ENCODE data around the gene RARB.

Gene RARB

DNA sequence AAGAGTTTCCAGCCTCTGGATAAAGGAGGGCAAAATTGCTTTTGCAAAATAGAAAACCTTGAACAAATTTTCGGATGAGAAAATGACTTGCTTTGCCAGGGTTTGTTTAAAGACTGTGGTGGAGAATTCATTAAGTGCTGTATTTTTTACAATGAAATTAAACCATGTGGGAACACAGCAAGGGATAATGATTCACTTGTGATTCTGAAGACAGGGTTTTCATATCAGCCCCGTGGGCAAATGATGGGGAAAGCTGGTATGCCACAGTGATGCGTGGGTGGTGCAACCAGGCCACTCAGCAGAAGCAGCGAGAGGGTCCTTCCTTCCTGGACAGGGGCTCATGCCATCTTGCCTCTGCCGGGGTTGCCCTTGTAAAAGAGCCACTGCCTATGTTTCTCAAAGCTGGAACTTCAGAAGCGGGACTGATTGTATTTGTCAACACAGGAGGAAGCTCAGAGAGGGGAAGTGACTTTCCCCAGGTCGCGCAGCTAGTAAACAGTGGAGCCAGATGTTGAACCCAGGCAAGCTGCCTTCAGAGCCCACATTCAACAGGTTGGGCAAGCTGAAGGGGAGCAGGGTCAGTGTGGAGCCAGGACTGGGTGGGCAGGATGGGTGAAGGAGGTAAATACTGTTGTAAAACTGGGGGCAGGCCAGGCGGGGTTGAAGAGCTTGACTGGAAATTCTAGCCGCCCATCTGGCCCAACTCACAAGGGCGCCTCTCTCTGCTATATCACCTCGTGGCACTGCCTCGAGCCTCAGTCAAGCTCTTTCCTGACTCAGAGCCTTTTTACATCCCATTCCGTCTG, 157.5 kb downstream of the RARB start:
- DNase-seq (ENCODE audit: extremely low spot score) = no peak
- CTCF ChIA-PET = interaction anchor here (1.1 to 2.2 kb wide), 3 partner anchors 9 to 50 kb away, joined by 3 to 17 read pairs (median 3); no protein-coding TSS in a partner anchor
- POLR2A ChIA-PET = no interaction called here
- TF ChIP-seq, protein P1, sequence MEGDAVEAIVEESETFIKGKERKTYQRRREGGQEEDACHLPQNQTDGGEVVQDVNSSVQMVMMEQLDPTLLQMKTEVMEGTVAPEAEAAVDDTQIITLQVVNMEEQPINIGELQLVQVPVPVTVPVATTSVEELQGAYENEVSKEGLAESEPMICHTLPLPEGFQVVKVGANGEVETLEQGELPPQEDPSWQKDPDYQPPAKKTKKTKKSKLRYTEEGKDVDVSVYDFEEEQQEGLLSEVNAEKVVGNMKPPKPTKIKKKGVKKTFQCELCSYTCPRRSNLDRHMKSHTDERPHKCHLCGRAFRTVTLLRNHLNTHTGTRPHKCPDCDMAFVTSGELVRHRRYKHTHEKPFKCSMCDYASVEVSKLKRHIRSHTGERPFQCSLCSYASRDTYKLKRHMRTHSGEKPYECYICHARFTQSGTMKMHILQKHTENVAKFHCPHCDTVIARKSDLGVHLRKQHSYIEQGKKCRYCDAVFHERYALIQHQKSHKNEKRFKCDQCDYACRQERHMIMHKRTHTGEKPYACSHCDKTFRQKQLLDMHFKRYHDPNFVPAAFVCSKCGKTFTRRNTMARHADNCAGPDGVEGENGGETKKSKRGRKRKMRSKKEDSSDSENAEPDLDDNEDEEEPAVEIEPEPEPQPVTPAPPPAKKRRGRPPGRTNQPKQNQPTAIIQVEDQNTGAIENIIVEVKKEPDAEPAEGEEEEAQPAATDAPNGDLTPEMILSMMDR (IDR thresholded peaks at IDR 0.05; ENCODE audit: control extremely low read depth, extremely low read depth, low read depth, missing control alignments) = no peak

DNA sequence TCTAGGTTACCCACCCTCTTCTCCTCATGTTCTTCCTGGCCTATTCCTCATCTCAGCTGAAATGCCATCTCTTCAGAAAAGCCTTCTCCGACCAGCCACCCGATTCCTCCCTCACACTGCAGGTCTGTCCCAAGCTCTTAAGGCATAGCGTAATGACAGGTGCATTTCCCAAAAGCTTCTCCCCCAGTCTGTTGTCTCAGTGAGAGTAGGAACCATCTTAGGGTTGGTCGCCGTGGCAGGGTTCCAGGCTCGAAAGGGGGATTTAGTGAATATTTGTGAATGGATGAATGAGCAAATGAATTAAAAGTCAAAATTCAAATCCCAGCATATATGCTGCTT, 158.1 kb downstream of the RARB start:
- no peak for DNase-seq (ENCODE audit: extremely low spot score)
- TF ChIP-seq, protein P1 (IDR thresholded peaks at IDR 0.05; ENCODE audit: control extremely low read depth, extremely low read depth, low read depth, missing control alignments) = no peak
- ChIA-PET CTCF (interaction anchor here (1.1 to 2.2 kb wide), 4 partner anchors 8 to 50 kb away, joined by 3 to 17 read pairs (median 6); no protein-coding TSS in a partner anchor), POLR2A (no interaction called here)

DNA sequence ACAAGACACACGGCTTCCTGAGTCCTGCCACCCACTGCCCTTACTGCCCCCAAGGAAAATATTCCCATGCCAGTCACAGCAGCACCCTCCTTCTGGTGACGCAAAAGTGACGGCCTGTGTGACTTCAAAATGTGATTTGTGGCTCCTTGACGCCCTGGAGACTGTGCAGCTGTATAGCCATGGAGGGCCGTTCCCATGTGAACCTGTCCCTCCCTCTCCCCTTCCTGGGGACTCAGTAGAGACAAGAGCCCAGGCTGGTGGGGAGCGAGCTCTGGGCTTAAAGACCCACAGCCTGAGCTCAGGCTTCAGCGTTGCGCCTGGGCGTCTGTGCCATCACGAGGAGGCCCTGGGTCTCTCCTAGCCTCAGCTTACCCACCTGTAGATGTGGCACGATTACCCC, 158.5 kb downstream of the RARB start:
- no peak for DNase-seq (ENCODE audit: extremely low spot score)
- POLR2A ChIA-PET = no interaction called here
- TF ChIP-seq, protein P1 (IDR thresholded peaks at IDR 0.05; ENCODE audit: control extremely low read depth, extremely low read depth, low read depth, missing control alignments) = no peak
- CTCF ChIA-PET = interaction anchor here (1.3 to 2.1 kb wide), 3 partner anchors 10 to 49 kb away, joined by 3 to 9 read pairs (median 8); no protein-coding TSS in a partner anchor

DNA sequence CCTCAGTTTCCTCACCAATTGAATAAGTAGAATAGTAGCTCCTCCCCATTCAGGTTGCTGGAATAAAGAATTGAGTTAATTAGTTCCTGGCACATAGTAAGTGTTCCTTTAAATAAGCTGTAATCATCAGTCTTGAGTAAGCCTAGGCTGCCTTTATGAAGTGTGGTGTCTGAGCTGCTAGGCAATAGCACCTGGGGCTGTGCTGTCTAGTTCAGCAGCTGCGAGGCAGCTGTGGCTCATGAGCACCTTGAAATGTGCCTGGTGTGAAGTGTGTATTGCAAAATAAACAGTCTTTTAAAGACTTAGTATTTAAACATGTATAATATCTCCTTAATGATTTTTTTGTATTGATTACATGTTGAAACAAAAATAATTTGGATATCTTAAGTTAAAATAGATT, 159.0 kb downstream of the RARB start:
- TF ChIP-seq, protein P1 (IDR thresholded peaks at IDR 0.05; ENCODE audit: control extremely low read depth, extremely low read depth, low read depth, missing control alignments) = no peak
- ChIA-PET POLR2A (no interaction called here), CTCF (interaction anchor here (1.9 to 2.1 kb wide), 2 partner anchors 9 to 15 kb away, joined by 8 to 9 read pairs; no protein-coding TSS in a partner anchor)
- DNase-seq (ENCODE audit: extremely low spot score) = no peak

DNA sequence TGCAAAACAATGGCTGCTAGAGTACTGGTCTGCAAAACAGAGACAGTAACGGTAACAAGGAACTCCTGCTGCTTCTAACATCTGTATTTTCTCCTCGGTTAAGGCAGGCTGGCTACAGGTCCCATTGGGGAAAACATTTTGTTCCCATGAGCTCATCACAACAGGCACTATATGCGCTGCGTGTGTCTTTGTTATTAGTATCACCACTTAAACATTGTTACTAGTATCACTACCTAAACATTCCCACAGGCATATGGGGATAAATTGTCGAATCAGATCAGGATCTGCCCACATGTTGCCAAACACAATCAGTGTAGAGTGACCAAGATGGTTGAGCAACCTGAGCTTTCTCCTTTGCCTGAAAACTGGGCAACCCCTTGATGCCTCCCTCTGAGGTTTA, 159.5 kb downstream of the RARB start:
- ChIA-PET POLR2A (no interaction called here), CTCF (interaction anchor here (1.9 to 2.1 kb wide), 2 partner anchors 9 to 15 kb away, joined by 8 to 9 read pairs; no protein-coding TSS in a partner anchor)
- TF ChIP-seq, protein P1 (IDR thresholded peaks at IDR 0.05; ENCODE audit: control extremely low read depth, extremely low read depth, low read depth, missing control alignments) = no peak
- DNase-seq (ENCODE audit: extremely low spot score) = no peak

DNA sequence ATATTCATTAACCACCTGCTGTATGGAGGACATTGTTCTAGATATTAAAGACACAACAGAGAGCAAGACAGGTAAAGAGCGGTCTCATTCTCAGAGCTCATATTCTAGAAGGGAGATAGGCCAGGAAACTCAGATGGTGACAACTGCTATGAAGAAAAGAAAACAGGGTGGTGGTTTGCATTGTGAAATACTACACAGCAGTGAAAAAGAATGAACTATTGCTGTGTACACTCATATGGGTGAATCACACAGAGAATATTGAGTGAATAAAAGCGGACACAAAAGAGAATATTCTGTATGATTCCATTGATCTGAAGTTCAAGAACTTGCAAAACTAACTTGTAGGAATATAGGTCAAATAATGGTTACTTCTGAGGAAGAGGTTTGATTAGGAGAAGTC, 159.9 kb downstream of the RARB start:
- POLR2A ChIA-PET = no interaction called here

More for the DNA sequence above, 159.9 kb downstream of the RARB start:
- CTCF ChIA-PET = interaction anchor here (1.0 to 2.1 kb wide), 4 partner anchors 8 to 907 kb away, joined by 3 to 9 read pairs (median 6); no protein-coding TSS in a partner anchor
- TF ChIP-seq, protein P1 (IDR thresholded peaks at IDR 0.05; ENCODE audit: control extremely low read depth, extremely low read depth, low read depth, missing control alignments) = no peak
- no peak for DNase-seq (ENCODE audit: extremely low spot score)

Data from GM10248 (cell line).